ENCODE measurements around the gene ARSJ.
"Not testable (repeated sequence)": the region's sequence is repeated elsewhere in the genome, so short reads cannot be mapped to it uniquely, and the experiment has no call there.

Gene ARSJ

GRCh38 chr4:113950207-113950606, 29.2 kb downstream of the ARSJ start:
- no peaks in the 10 kb centered on the region for H3K36me3 ChIP-seq
- DNase-seq: no peak
- TF ChIP-seq CTCF (IDR thresholded peaks at IDR 0.05; ENCODE audit: low read depth, low read length): no peak
- no peaks in the 10 kb centered on the region for H3K27me3 ChIP-seq
- no peak overlapping the region for H3K4me3 ChIP-seq (ENCODE audit: low read depth, low read length)
- H3K9me3 ChIP-seq: no peaks in the 10 kb centered on the region
- H3K4me1 ChIP-seq: no peaks in the 10 kb centered on the region; the same call in 1 of the 2 replicates

GRCh38 chr4:113947484-113947883, 32.0 kb downstream of the ARSJ start:
- no peak overlapping the region for H3K4me3 ChIP-seq (ENCODE audit: low read depth, low read length)
- H3K27me3 ChIP-seq: no peaks in the 10 kb centered on the region
- DNase-seq: no peak
- H3K9me3 ChIP-seq: no peaks in the 10 kb centered on the region
- H3K4me1 ChIP-seq: no peaks in the 10 kb centered on the region; the same call in 1 of the 2 replicates
- no peak for TF ChIP-seq CTCF (IDR thresholded peaks at IDR 0.05; ENCODE audit: low read depth, low read length)
- H3K36me3 ChIP-seq: no peaks in the 10 kb centered on the region

DNA sequence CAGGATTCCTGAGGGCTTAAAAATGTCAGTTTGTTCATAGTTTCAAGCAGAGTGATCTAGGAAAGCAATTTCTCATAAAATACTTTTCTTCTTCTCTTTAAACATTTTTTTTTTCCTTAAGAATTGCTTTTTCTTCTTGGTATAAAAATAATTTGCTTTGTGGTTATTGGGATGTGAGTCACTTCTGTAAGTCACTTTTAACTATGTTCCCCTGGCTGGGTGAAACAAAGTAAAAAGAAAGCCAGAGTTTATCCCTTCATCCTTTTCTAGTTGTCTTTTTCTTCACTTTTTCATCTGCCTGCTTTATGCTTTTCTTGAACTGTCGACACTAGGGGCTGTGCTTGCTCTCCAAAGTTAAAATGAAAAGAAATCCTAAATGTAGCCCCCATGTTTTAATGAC, 33.5 kb downstream of the ARSJ start:
- no peaks in the 10 kb centered on the region for H3K4me1 ChIP-seq
- TF ChIP-seq CTCF (IDR thresholded peaks at IDR 0.05; ENCODE audit: low read depth, low read length): no peak
- H3K36me3 ChIP-seq: no peaks in the 10 kb centered on the region
- H3K4me3 ChIP-seq (ENCODE audit: low read depth, low read length): no peak overlapping the region
- DNase-seq: no peak
- no peaks in the 10 kb centered on the region for H3K27me3 ChIP-seq
- H3K9me3 ChIP-seq: no peaks in the 10 kb centered on the region

DNA sequence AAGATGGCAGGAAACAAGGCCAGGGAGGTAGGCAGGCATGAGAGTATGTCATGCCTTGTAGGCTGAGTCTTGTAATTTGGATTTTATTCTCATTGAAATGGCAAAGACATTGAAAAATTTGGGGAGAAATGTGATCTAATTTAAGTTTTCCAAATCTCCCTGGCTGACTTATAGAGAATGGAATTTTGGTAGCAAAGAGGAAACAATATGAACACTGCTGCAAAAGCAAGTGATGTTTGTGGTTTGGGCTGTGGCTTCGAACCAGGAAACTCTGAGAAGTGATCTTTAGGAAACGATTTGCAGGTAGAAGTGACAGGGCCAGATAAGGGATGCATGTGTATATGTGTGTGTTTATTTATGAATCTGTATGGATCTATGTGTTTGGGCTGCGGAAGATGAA, 35.6 kb downstream of the ARSJ start:
- Histone ChIP-seq H3K9me3 (no peaks in the 10 kb centered on the region), H3K4me3 (ENCODE audit: low read depth, low read length) (no peak overlapping the region), H3K36me3 (no peaks in the 10 kb centered on the region), H3K27me3 (no peaks in the 10 kb centered on the region), H3K4me1 (no peaks in the 10 kb centered on the region)
- DNase-seq: no peak
- no peak for TF ChIP-seq CTCF (IDR thresholded peaks at IDR 0.05; ENCODE audit: low read depth, low read length)

- Histone ChIP-seq H3K9me3 (no peaks in the 10 kb centered on the region), H3K36me3 (no peaks in the 10 kb centered on the region), H3K4me3 (ENCODE audit: low read depth, low read length) (no peak overlapping the region), H3K4me1 (no peaks in the 10 kb centered on the region), H3K27me3 (no peaks in the 10 kb centered on the region)
- DNase-seq: no peak
- TF ChIP-seq CTCF (IDR thresholded peaks at IDR 0.05; ENCODE audit: low read depth, low read length): no peak
Measured at GRCh38 chr4:113943085-113943484, 36.4 kb downstream of the ARSJ start.

DNA sequence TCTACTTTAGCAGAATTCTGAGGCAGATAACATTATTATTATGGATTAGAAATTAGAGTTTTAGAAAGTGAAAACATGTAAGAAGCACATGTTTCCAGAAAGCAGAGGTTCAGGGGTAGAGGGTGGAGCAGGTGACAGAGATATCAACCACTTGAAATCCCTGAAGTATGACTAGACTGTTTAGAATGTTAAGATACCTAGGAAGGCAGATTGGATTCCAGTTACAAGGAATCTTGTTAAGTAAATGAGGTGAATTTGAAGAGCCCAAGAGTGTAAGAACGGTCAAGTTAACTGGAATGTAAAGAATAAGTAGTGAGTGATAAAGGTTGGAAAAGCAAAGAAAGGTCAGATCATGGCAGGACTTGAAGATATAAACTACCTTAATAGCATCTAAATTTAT, 37.6 kb downstream of the ARSJ start:
- TF ChIP-seq CTCF (IDR thresholded peaks at IDR 0.05; ENCODE audit: low read depth, low read length): no peak
- Histone ChIP-seq H3K27me3 (no peaks in the 10 kb centered on the region), H3K4me1 (no peaks in the 10 kb centered on the region), H3K9me3 (no peaks in the 10 kb centered on the region), H3K4me3 (ENCODE audit: low read depth, low read length) (no peak overlapping the region), H3K36me3 (no peaks in the 10 kb centered on the region)
- no peak for DNase-seq

DNA sequence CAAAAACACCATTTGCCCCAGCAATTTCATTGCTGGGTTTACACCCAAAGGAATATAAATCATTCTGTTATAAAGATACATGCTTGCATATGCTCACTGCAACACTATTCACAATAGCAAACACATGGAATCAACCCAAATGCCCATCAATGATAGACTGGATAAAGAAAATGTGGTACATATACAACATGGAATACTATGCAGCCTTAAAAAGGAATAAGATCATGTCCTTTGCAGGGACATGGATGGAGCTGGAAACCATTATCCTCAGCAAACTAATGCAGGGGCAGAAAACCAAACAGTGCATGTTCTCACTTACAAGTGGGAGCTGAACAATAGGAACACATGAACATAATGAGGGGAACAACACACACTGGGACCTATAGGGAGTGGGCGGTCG, 39.3 kb downstream of the ARSJ start:
- DNase-seq; H3K36me3 ChIP-seq; H3K27me3 ChIP-seq; H3K4me3 ChIP-seq (ENCODE audit: low read depth, low read length); H3K9me3 ChIP-seq; H3K4me1 ChIP-seq: not testable (repeated sequence)

Data from BE2C (cell line).